MM.1S (cell line): Measurements from ENCODE around the gene FPGS.

Experiments
- DNase-seq: peaks from one replicate; pipeline ENCODE4 v3.0.0-alpha.2; 2015
- H2AFZ ChIP-seq: fragments of 300-600 bp; sonication (generic); 2 replicates; pipeline ENCODE4 v1.6.0; 2016; ENCODE audit warnings: antibody characterized with exemption, low read length
- H3F3A ChIP-seq: fragments of 300-600 bp; sonication (generic); 2 replicates; pipeline ENCODE4 v1.6.1; 2016; ENCODE audit warnings: mild to moderate bottlenecking, antibody characterized with exemption, low read length, moderate library complexity, mixed read lengths; ENCODE audit not compliant: insufficient read depth
- H3K27ac ChIP-seq: fragments of 300-600 bp; sonication (generic); 2 replicates; pipeline ENCODE4 v1.5.1; 2016; ENCODE audit warnings: mild to moderate bottlenecking, low read length
- H3K27me3 ChIP-seq: fragments of 300-600 bp; sonication (generic); replicated peaks from 2 replicates; pipeline ENCODE4 v1.6.0; 2016; ENCODE audit warnings: low read length; ENCODE audit not compliant: insufficient read depth
- H3K36me3 ChIP-seq: fragments of 300-600 bp; sonication (generic); replicated peaks from 2 replicates; pipeline ENCODE4 v1.6.1; 2016; ENCODE audit warnings: mild to moderate bottlenecking, low read length, mixed read lengths; ENCODE audit not compliant: insufficient read depth
- H3K4me1 ChIP-seq: fragments of 300-600 bp; sonication (generic); 2 replicates; pipeline ENCODE4 v1.6.1; 2016; ENCODE audit warnings: low read length, mixed read lengths
- H3K4me2 ChIP-seq: fragments of 300-600 bp; sonication (generic); 2 replicates; pipeline ENCODE4 v1.6.0; 2016; ENCODE audit warnings: low read depth, low read length
- H3K4me3 ChIP-seq: fragments of 300-600 bp; sonication (generic); 2 replicates; pipeline ENCODE4 v1.5.1; 2016; ENCODE audit warnings: low read length, mixed read lengths
- H3K79me2 ChIP-seq: fragments of 300-600 bp; sonication (generic); 2 replicates; pipeline ENCODE4 v1.6.1; 2016; ENCODE audit warnings: mixed run types, low read length, mixed read lengths
- H3K9ac ChIP-seq: fragments of 300-600 bp; sonication (generic); 2 replicates; pipeline ENCODE4 v1.6.1; 2016; ENCODE audit warnings: low read length, mixed read lengths
- H3K9me2 ChIP-seq: fragments of 300-600 bp; sonication (generic); replicated peaks from 2 replicates; pipeline ENCODE4 v1.6.1; 2016; ENCODE audit warnings: mild to moderate bottlenecking, low read length, mixed read lengths; ENCODE audit not compliant: insufficient read depth
- H3K9me3 ChIP-seq: fragments of 300-600 bp; sonication (generic); replicated peaks from 2 replicates; pipeline ENCODE4 v1.6.1; 2016; ENCODE audit warnings: mild to moderate bottlenecking, low read length, mixed read lengths; ENCODE audit not compliant: insufficient read depth
- H4K20me1 ChIP-seq: fragments of 300-600 bp; sonication (generic); 2 replicates; pipeline ENCODE4 v1.6.1; 2016; ENCODE audit warnings: mild to moderate bottlenecking, low read length, moderate library complexity, mixed read lengths; ENCODE audit not compliant: insufficient read depth
- CTCF ChIP-seq: fragments of 300-600 bp; sonication (generic); IDR thresholded peaks from 2 replicates; pipeline ENCODE4 v1.5.1; 2016; ENCODE audit warnings: antibody characterized with exemption, low read length, mixed read lengths
- EZH2 ChIP-seq: fragments of 300-600 bp; sonication (generic); optimal IDR thresholded peaks from 2 replicates; pipeline ENCODE3; 2017; ENCODE audit warnings: low read depth, mild to moderate bottlenecking, antibody characterized with exemption, low read length, mixed read lengths
- EZH2phosphoT487 ChIP-seq: fragments of 300-600 bp; sonication (generic); IDR thresholded peaks from 2 replicates; pipeline ENCODE4 v1.6.1; 2018; ENCODE audit warnings: antibody characterized with exemption, low read length

Gene FPGS

DNA sequence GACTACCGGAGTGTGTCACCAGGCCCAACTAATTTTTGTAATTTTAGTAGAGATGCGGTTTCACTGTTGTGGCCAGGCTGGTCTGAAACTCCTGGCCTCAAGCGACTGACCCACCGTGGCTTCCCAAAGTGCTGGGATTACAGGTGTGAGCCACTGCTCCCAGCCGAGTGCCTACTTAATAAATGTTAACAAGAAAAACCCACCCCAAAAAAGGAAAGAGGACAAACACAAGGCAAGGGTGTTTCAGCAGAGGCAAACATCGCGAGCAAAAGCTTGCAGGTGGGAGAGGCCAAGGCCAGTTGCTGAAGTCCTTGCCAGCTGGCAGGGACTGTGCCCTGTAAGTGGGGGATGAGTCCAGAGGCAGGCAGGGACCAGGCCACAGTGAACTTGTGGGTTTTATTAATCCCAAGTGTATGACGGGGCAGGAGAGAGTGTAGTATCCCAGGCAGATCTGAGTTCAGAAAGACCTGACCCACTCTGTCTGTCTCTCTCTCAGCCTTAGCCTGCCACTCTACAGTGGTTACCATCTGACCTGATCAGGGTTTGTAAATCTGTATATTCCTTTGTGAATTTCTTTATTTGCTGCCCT lies 6.4 kb upstream of the FPGS start:
- no peak overlapping the region for H2AFZ ChIP-seq
- H4K20me1 ChIP-seq = no peaks in the 10 kb centered on the region
- peak; percentile 21 for DNase-seq
- H3K4me3 ChIP-seq = no peak overlapping the region
- H3K4me1 ChIP-seq = peaks cover 21% of the 10 kb centered on the region
- no peaks in the 10 kb centered on the region for H3K9me2 ChIP-seq
- no peaks in the 10 kb centered on the region for H3K9me3 ChIP-seq
- peak overlapping the region; percentile 69 for H3K4me2 ChIP-seq
- no peaks in the 10 kb centered on the region for H3K36me3 ChIP-seq
- H3F3A ChIP-seq = peaks cover 18% of the 10 kb centered on the region
- H3K79me2 ChIP-seq = no peaks in the 10 kb centered on the region
- H3K9ac ChIP-seq = peak overlapping the region; percentile 17; the same call in 1 of the 2 replicates
- no peak for TF ChIP-seq EZH2
- TF ChIP-seq EZH2phosphoT487 = no peak
- TF ChIP-seq CTCF = no peak
- H3K27ac ChIP-seq = peak overlapping the region; percentile 71; the same call in 1 of the 2 replicates
- H3K27me3 ChIP-seq = no peaks in the 10 kb centered on the region

DNA sequence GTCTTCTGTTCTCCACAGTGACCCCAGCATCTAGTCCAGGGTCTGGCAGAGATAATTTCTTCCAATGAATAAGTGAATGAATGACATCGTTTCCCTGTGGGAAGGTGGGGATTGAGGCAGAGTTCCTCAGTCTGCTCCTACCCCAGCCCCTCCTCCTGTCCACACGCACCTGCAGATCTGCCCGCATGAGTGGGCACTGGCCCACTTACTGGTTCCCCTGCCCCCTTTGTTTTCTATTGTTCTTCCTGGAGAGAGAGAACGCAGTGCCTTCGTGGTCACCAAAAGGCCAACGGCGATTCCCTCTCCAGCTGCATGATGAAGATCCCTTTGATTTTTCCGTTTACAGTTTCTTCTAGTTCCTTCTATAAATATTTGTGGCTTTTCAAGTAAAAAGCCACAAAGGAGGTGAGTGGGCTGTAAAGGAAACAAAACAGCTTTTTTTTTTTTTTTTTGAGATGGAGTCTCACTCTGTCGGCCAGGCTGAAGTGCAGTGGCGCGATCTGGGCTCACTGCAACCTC lies 5.8 kb upstream of the FPGS start:
- TF ChIP-seq EZH2phosphoT487 (no peak), EZH2 (no peak), CTCF (no peak)
- peak overlapping the region; percentile 71; the same call in 1 of the 2 replicates for H3K27ac ChIP-seq
- H3K79me2 ChIP-seq = no peaks in the 10 kb centered on the region

DNA sequence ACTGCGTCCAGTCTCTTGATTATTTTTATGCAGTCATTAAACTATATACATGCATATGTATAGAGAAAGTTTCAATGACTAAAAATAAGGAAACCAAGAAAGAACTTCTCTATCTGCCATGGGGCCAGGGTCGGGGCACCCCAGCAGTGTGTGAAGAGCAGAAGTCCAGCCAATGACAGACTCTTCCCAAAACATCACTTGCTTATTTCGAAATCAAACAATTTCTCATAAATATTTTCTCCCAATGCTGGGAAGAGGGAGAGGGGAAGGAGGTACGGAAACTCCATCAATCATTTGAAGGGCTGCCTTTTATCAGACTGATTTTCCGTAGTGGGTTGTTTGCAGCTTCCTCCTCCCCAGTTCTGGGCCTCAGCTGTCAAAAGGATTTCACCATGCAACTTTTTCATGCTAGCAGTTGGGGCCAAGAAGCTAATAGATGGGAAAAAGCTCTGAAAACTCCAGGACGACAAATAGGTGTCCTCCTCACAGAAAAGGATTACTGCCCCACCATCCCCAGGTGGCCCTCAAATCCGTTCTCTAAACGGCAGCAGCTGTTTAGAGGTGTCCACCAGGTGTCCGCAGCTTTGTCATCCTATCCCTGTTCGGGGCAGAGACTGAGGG lies 617 bp upstream of the FPGS start:
- H4K20me1 ChIP-seq = no peaks in the 10 kb centered on the region
- no peaks in the 10 kb centered on the region for H3K9me3 ChIP-seq
- peak overlapping the region; percentile 53 for H3K4me2 ChIP-seq
- H3K27ac ChIP-seq = peak overlapping the region; percentile 53
- no peak for DNase-seq
- H3K4me3 ChIP-seq = peak overlapping the region; percentile 66
- H2AFZ ChIP-seq = peak overlapping the region; percentile 86
- TF ChIP-seq EZH2phosphoT487 (no peak), CTCF (peak; percentile 39)
- no peaks in the 10 kb centered on the region for H3K9me2 ChIP-seq
- no peaks in the 10 kb centered on the region for H3K27me3 ChIP-seq
- H3K79me2 ChIP-seq = peaks cover 39% of the 10 kb centered on the region
- H3K4me1 ChIP-seq = peaks cover 18% of the 10 kb centered on the region
- peaks cover 8% of the 10 kb centered on the region for H3F3A ChIP-seq
- H3K9ac ChIP-seq = peak overlapping the region; percentile 69
- H3K36me3 ChIP-seq = no peaks in the 10 kb centered on the region; the same call in 1 of the 2 replicates

More for the DNA sequence above, 5.8 kb upstream of the FPGS start:
- H4K20me1 ChIP-seq = no peaks in the 10 kb centered on the region
- H3K9me2 ChIP-seq = no peaks in the 10 kb centered on the region
- H3K4me2 ChIP-seq = peak overlapping the region; percentile 69
- H3K4me3 ChIP-seq = no peak overlapping the region
- no peaks in the 10 kb centered on the region for H3K9me3 ChIP-seq
- H3K27me3 ChIP-seq = no peaks in the 10 kb centered on the region
- peaks cover 20% of the 10 kb centered on the region for H3F3A ChIP-seq
- no peaks in the 10 kb centered on the region for H3K36me3 ChIP-seq
- peaks cover 23% of the 10 kb centered on the region for H3K4me1 ChIP-seq
- H2AFZ ChIP-seq = no peak overlapping the region
- peak overlapping the region; percentile 17; the same call in 1 of the 2 replicates for H3K9ac ChIP-seq
- DNase-seq = peak; percentile 38
